HG03039 (cell line): ENCODE data around the gene MED10.

Experiments
- ATAC-seq: cut with Tn5 transposase; IDR thresholded peaks from one replicate; pipeline ENCODE4 v1.9.1; 2021; ENCODE audit warnings: mild to moderate bottlenecking, moderate library complexity; ENCODE audit not compliant: unreplicated experiment

MED10 gene

DNA sequence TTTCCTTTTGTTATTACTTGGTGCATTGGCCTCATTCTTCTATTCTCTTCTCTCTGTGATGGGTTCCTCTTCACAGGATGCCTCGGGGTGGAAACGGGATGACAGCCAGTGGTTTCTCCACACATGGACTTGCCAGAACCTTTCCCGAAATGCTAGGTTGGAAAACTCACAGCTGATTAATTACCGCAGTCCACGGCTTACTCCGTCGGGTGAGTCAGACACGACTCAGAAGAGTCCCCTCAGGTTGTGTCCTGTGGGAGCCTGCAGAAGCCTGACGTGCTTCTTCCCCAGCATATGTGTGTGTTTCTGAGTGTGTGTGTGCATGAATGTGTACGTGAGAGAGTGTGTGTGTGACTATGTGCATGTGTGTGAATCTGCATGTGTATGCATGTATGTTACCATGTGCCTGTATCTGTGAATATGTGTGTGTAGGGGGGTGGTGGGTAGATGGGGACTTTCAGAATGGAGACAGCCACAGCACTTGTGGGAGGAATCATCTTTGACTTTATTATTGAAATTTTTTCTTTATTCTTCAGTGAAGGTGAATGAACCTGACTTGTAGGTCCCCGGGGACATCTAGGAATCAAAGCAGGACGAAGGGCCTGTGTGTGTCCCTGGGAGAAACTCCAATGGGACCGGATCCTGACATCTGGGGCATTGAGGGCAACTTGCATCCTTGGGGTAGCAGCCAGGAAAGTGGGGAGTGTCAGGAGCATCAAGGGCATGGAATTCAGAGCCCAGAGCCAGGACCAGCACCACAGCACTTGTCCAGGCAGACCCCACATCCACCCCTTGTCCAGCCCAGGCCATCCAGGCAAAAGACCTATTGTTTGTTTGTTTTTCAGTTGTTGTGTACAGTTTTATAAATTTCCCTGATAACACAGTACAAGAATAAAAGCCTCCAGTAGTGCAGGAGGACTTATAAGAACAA, 21.9 kb upstream of the MED10 start:
- no peak for ATAC-seq

DNA sequence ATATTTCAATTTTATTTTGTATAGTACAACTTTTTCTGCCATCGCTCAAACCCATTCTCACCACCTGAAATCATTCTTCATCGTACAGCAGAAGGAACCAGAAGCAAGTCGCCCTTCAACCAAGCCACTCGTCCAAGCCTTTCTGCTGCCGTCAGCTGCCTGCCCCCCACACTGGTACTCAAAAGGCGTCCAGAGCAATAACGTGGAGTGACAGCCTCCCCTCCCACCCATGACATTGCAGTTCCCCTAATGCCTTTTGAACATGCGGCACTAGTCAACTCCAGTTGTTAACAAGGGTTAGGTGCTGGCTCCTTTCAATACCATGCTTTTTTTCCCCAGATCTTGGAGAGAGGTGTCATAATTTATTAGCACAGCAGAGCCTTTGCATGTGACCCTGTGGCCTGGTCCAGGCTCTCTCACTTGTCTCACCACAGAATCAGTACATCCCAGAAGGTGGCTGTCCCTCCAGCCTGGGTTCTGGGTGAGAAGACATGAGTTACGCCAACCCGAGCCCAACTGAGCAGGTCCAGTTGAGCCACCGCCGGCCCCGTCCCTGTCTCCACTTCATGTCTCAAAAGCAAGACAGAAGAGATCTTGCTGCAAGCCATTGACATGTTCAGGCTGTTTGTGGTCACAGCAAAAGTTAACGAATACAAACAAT, 20.4 kb upstream of the MED10 start:
- no peak for ATAC-seq

DNA sequence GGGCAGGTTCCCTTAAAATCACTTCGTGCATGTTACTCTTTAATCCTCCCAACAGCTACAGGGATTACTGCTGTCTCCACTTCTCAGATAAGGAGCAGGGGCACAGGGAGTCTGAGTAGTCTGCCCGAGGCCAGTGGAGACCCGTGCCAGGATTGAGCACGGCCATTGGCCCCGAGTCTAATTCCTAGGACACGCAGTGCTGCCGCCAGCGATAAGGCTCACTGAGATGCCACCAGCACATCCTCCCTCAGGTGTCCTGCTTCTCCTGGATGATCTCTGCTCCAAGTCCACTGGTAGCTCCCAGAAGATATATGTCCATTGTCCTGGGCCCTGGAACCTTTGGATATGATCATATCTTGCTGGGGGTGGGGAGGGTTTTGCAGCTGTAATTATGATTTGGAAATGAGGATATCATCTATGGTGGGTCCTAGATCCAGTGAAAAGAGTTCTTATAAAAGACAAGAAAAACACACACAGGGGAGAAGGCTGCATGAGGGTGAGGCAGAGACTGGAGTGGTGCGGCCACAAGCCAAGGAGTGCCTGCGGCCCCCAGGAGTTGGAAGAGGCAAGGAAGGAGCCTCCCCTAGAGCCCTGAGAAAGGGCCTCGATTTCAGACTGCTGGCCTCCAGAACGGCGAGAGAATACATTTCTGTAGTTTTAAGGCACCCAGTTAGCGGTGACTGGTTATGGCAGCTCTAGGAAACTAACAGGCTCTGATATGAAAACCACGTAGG, 19.4 kb upstream of the MED10 start:
- ATAC-seq = no peak

DNA sequence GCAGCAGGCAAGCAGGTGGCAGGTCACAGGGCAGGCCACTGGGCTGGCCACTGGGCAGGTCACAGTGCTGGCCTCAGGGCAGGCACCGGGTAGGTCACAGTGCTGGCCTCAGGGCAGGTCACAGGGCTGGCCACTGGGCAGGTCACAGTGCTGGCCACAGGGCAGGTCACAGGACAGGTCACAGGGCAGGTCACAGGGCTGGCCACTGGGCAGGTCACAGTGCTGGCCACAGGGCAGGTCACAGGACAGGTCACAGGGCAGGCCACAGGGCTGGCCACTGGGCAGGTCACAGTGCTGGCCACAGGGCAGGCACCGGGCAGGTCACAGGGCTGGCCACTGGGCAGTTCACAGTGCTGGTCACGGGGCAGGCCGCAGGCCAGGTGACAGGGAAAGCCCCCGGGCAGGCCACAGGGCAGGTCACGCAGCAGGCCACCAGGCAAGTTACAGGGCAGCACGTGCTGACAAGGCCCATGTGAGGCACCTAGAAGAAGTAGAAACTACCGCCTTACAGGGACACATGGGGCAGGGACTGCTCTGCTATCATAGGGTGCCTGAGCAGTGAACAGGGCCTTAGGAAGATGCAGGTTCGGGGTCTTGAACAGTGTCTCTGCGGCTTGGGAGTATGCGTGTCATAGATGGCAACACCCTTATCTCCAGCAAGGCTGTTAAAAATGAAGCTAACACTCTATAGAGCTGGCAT, 18.6 kb upstream of the MED10 start:
- no peak for ATAC-seq

DNA sequence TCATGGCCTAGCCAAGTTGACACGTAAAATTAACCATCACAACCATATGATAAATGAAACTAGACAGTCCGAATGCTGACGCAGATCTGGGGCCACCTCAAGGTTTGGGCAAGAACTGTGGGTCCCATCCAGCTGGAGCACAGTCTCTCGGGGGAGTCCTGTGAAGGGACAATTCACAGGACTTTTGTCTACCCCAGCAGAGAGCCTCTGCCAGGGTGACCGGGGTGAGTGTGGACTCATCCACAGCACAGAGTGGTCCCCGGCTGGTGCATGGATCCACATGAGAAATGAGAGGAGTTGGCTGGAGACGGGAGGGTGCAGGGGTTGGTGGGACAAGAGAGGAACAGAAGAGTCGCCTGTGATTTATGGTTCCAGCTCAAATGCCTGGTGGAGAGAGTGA, 17.7 kb upstream of the MED10 start:
- ATAC-seq = no peak

DNA sequence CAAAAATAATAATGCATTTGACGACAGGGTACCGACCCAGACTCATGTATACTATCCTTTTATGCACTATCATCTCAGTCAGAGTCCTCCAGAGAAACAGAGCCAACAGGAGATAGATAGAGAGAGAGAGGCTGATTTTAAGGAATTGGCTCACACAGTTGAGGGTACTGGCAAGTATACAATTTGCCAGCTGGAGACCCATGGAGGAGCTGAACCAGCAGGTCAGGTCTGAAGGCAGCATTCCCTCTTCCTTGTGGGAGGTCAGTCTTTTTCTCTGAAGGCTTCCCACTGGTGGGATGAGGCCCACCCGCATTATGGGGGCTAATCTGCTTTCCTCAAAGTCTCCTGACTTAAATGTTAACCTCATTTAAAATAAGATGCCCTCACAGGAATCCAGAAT, 17.3 kb upstream of the MED10 start:
- ATAC-seq = no peak

DNA sequence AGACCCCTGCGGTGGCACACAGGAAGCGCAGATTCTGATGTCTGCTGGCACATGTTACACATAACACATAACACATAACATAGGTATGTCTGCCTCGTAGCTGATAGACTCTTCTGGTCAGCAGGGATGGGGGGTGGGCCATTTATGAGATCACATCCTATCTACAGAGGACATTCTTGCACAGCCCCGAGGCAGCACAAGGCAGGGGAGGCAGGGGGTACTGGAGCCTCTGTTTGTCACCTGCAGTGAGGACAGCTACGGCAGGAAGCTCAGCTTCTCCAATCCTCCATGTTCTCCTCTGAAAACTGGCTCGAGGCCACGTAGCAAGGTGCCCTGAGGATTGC, 16.7 kb upstream of the MED10 start:
- ATAC-seq = no peak

DNA sequence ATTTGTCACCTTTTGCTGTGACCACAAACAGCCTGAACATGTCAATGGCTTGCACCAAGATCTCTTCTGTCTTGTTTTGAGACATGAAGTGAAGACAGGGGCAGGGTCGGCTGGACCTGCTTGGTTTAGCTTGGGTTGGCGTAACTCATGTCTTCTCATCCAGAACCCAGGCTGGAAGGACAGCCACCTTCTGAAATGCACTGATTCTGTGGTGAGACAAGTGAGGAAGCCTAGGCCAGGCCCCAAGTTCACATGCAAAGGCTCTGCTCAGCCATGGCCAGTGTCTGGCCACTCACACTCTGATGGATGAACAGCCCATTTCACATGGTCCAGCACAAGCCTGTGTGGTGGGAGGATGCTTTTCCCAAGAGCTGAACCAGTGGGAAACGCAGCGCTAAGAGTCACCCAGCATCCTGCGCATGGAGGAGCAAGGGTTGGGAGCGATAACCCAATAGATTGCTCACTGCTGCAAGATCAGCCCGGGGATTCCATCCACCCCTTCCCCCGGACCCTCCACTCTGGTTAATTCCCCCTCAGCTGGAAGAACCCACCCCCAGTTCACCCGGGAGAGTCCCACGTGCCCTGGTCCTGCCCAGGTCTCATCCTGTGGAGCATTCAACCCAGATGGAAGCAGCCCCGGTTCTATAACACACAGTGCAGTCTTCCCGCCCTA, 16.2 kb upstream of the MED10 start:
- no peak for ATAC-seq

DNA sequence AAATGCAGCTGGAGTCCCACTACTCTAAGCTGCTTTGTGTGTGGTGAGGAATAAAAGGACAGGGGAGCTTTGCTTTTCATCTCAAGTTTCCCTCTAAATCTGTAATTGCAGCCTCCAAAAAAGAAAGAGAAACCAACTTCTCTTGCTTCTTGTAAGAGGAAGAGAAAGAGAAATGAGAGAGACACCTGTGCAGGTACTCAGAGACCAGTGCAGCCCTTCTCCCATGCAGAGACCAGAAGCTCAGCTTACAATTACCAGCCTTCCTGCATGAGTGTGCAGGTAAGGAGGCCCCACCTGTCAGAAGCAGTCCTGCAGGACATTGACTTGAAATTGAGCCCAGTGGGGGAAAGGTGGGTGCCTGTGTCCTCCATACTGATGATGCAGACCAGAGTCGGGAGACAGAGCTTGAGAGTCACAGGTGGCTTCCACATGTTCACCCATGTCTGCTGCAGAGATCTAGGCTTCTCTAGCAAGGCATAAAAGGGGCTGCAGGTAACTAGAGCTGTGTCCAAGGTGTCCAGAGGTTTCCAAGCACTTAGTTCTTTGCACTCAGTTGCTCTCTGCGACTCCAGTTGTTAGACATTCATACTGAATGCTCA, 15.3 kb upstream of the MED10 start:
- ATAC-seq = no peak

DNA sequence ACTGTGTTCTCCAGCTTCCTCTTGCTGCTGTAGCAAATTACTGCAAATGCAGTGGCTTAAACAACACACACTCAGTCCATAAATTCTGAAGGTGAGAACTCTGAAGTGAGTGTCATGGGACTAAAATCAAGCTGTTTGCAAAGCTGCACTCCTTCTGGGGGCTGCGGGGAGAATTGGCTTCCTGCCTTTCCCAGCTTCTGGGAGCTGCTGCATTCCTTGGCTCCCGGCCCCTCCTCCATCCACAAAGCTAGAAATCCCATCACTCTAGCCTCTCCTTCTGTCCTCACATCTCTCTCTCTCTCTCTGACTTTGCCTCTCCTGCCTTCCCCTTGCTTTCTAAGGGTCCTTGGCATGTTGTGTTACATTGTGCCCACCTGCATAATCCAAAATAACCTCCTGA, 14.2 kb upstream of the MED10 start:
- ATAC-seq = no peak

DNA sequence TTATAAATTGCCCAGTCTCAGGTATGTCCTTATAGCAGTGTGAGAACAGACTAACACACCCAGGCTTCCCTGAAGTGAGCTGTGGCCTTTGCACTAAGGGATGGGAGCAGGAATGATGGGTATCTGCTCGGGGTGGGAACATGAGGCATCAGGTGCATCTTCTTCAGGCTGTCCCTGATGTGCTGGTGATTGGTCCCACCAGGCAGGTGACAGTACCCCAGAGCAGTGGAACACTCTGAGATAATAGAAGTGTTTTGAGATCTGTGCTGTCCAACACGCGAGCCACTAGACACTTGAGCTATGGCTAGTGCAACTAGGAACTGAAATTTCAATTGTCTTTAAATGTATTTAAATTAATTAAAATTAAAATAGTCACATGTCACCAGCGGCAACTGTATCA, 12.8 kb upstream of the MED10 start:
- ATAC-seq = no peak

DNA sequence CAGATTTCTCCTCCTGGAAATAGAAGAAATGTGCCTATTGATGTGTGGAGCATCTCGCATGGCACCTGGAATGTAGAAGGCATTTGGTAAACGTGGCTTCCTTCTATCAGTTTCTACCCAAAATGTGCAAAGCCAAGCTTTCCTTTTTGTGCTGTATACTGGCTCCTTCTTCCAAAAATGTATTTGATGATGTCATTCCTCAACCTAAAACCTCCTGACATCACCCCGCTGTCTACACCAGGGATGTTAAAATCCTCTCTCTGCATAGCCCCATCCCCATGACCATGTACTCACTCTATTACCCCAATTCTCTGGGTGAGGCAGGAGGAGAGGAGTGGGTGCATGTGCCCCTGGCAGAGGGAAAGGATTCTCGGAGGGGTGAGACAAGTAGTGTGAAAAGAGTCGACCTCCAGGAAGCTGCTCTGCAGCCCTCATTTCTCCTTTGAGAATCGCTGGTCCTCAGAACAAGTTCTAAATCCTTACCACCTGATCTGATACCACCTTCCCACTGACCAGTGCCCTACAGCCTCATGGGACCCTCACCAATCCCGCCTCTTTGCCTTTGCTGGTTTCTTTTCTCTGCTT, 11.7 kb upstream of the MED10 start:
- ATAC-seq = no peak

DNA sequence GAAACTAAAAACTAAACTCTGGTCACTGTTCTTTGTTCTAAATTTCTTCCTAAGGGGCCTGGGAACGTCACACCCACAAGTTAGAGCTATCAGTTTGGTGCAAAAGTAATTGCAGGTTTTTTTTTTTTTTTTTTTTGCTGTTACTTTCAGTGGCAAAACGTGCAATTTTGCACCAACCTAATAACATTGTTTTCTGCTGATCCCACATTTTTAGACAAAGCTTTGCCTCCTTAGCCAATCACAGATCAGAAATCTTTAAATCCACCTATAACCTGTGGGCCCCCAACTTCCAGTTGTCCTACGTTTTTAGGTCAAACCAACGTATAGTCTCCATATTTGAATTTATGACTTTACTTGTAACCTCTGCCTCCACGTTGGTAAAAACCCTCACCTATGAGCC, 11.1 kb upstream of the MED10 start:
- ATAC-seq = no peak

DNA sequence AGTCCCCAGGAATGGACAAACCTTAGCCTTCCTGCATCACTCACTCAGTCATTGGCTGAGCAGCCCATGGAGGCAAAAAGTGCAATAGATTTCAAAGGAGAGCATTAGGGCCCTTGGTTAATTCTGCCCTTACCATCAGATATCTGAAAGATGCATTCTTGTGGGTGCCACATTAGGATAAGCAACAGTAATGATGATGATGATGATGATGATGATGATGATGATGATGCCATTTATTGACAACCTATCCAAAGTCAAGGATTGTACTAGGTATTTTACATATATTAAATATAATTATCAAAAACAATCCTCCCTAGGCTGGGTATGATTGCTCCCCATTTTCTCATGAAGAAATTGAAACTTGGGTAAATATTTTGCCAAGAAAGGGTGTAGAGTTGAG, 9.6 kb upstream of the MED10 start:
- ATAC-seq = no peak

DNA sequence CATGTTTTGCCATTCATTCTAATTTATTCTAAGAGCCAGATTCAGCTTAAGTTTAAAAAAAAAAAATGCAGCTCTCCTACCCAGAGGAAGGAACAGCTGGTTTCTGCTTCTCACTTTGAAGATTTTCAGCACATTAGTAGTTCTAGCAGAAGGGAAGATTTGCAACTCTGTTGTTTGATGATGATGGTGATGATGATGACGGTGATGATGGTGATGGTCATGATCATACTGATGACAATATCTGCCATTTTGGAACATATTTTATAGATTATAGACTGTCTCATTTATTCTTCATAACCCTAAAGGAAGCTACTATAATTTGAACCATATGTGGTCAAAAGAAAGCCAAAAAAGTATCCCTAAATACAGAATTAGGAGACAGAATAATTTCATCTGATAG, 7.9 kb upstream of the MED10 start:
- ATAC-seq = no peak

DNA sequence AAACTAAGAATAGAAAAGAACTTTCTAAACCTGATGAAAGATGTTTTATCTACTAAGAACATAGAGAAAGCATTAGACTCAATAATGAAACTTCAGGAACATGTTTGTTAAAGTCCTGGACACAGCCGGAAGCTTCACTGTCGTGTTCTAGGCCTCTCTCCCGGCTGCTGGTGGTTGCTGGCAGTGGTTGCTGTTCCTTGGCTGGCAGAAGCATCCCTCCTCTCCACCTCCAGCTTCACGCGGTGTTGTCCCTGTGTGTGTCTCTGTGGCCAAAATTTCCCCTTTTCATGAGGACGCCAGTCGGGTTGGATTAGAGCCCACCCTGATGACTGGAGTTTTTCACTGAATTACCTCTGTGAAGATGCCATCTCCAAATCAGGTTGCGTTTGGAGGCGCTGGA, 6.5 kb upstream of the MED10 start:
- ATAC-seq = no peak

DNA sequence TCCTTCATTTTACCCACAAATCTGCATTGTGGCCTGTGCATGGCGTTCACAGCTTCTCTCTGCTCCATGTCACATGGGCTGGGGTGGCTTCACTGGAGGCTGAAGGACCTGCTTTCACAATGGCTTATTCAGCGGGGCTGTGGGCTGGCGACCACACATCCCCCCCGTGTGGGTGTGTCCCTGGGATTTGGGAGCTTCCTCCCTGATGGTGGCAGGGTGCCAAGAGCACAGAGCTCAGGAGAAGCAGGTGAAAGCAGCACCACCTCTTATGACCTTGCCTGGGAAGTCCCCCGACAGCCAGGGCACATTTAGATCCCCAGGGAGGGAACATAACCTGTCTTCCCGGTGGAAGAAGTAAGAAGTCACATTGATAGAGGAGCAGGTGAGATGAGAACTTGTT, 5.0 kb upstream of the MED10 start:
- ATAC-seq = no peak

DNA sequence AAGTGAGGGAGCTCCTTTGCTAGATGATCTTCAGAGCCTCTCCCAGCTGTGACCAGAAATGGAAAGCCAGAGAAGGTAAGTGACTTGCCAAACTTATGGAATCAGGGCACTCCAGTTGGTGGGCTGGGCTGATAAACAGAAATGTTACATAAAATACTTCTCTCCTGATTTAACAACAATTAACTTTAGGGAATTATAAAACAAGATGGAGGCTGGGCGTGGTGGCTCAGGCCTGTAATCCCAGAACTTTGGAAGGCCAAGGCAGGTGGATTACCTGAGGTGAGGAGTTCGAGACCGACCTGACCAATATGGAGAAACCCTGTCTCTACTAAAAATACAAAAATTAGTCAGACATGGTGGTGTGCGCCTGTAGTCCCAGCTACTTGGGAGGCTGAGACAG, 899 bp upstream of the MED10 start:
- ATAC-seq = no peak

DNA sequence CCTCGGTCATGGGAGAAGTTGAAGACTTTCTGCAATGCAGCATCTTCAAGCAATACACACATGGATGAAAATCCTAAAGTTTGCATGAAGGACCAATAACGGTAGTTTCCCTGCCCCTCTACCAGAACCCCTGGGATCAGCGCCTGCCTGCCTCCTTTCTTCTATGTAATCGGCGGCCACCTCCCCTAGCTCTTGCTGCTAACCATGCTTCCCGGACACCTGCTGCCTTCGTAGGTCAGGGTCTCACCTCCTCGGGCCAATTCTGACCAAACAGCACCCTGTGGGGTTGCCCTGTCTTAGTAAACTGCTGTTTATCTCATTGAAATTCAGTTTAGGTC, 388 bp upstream of the MED10 start:
- ATAC-seq = peak; percentile 21

DNA sequence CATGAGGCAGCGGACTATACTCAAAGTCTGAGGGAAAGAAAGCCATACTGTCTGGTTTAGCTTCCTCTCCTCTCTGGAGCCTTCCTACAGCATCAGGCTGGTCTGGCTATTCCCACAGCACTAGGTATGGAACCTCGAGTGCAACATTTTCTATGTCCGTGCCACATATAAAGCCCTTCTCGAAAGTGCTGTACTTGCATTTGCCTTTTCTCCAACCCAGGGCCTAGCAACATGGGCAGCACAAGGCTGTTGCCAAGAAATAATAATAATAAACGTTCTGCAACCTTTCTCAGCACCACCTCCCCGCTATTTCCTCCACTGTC, 804 bp downstream of the MED10 start:
- ATAC-seq = no peak
